Esophagus squamous epithelium (tissue), 4 donors: ENCODE results near the gene FRMPD2.

ENCODE experiments used
- CTCF ChIP-seq, 6 experiments: fragments of 450-650 bp in 4 of 6; fragments of 200-600 bp in 2 of 6; sonication (generic) in 2 of 6; IDR thresholded peaks; one replicate each; pipeline ENCODE4 v1.5.1; 2016 to 2019; ENCODE audit warnings: antibody characterized with exemption in 6 of 6, mild to moderate bottlenecking in 4 of 6, moderate library complexity in 4 of 6
- POLR2A ChIP-seq, 4 donors: fragments of 450-650 bp; IDR thresholded peaks; one replicate each; pipeline ENCODE4 v1.6.1; 2017; ENCODE audit warnings: antibody characterized with exemption in 4 of 4, mild to moderate bottlenecking in 4 of 4, moderate library complexity in 3 of 4

GRCh38 chr10:48300556-48300955, 26.1 kb upstream of the FRMPD2 start:
- no peak for TF ChIP-seq POLR2A (IDR thresholded peaks at IDR 0.05)
- no peak for TF ChIP-seq CTCF (IDR thresholded peaks at IDR 0.05)
